ENCODE results near the gene FBLN2.

Gene FBLN2

GRCh38 chr3:13574798-13575451 lies 26.0 kb downstream of the FBLN2 start:
- H3K4me3 ChIP-seq (ENCODE audit: low read depth, low read length) = no peak overlapping the region
- DNase-seq (ENCODE audit: low read depth) = no peak

GRCh38 chr3:13575459-13576061 lies 26.6 kb downstream of the FBLN2 start:
- DNase-seq (ENCODE audit: low read depth) = no peak
- H3K4me3 ChIP-seq (ENCODE audit: low read depth, low read length) = no peak overlapping the region

GRCh38 chr3:13577181-13578121 lies 28.5 kb downstream of the FBLN2 start:
- no peak for DNase-seq (ENCODE audit: low read depth)

GRCh38 chr3:13578251-13578650 lies 29.3 kb downstream of the FBLN2 start:
- H3K4me3 ChIP-seq (ENCODE audit: low read depth, low read length) = no peak overlapping the region
- no peak for DNase-seq (ENCODE audit: low read depth)

More at GRCh38 chr3:13577181-13578121, 28.5 kb downstream of the FBLN2 start:
- no peak overlapping the region for H3K4me3 ChIP-seq (ENCODE audit: low read depth, low read length)

GRCh38 chr3:13579063-13579462 lies 30.1 kb downstream of the FBLN2 start:
- H3K4me3 ChIP-seq (ENCODE audit: low read depth, low read length) = no peak overlapping the region

GRCh38 chr3:13580256-13581023 lies 31.5 kb downstream of the FBLN2 start:
- no peak for DNase-seq (ENCODE audit: low read depth)

More at GRCh38 chr3:13579063-13579462, 30.1 kb downstream of the FBLN2 start:
- DNase-seq (ENCODE audit: low read depth) = peak; percentile 47

GRCh38 chr3:13581485-13582365 lies 32.8 kb downstream of the FBLN2 start:
- DNase-seq (ENCODE audit: low read depth) = no peak
- H3K4me3 ChIP-seq (ENCODE audit: low read depth, low read length) = no peak overlapping the region

More at GRCh38 chr3:13580256-13581023, 31.5 kb downstream of the FBLN2 start:
- no peak overlapping the region for H3K4me3 ChIP-seq (ENCODE audit: low read depth, low read length)

GRCh38 chr3:13582366-13583250 lies 33.7 kb downstream of the FBLN2 start:
- H3K4me3 ChIP-seq (ENCODE audit: low read depth, low read length) = no peak overlapping the region
- no peak for DNase-seq (ENCODE audit: low read depth)

- DNase-seq (ENCODE audit: low read depth) = no peak
- no peak overlapping the region for H3K4me3 ChIP-seq (ENCODE audit: low read depth, low read length)
Observed at GRCh38 chr3:13583251-13584180, 34.6 kb downstream of the FBLN2 start.

GRCh38 chr3:13584427-13584891 lies 35.5 kb downstream of the FBLN2 start:
- DNase-seq (ENCODE audit: low read depth) = no peak
- no peak overlapping the region for H3K4me3 ChIP-seq (ENCODE audit: low read depth, low read length)

GRCh38 chr3:13584901-13585300 lies 36.0 kb downstream of the FBLN2 start:
- DNase-seq (ENCODE audit: low read depth) = no peak
- H3K4me3 ChIP-seq (ENCODE audit: low read depth, low read length) = no peak overlapping the region

- H3K4me3 ChIP-seq (ENCODE audit: low read depth, low read length) = no peak overlapping the region
- DNase-seq (ENCODE audit: low read depth) = no peak
Observed at GRCh38 chr3:13587442-13587841, 38.5 kb downstream of the FBLN2 start.

- no peak for DNase-seq (ENCODE audit: low read depth)
- no peak overlapping the region for H3K4me3 ChIP-seq (ENCODE audit: low read depth, low read length)
Observed at GRCh38 chr3:13588221-13588701, 39.3 kb downstream of the FBLN2 start.

- DNase-seq (ENCODE audit: low read depth) = no peak
- no peak overlapping the region for H3K4me3 ChIP-seq (ENCODE audit: low read depth, low read length)
Observed at GRCh38 chr3:13588993-13589392, 40.1 kb downstream of the FBLN2 start.

- H3K4me3 ChIP-seq (ENCODE audit: low read depth, low read length) = no peak overlapping the region
- no peak for DNase-seq (ENCODE audit: low read depth)
Observed at GRCh38 chr3:13590841-13591520, 42.1 kb downstream of the FBLN2 start.

GRCh38 chr3:13593615-13594014 lies 44.7 kb downstream of the FBLN2 start:
- DNase-seq (ENCODE audit: low read depth) = no peak

More at GRCh38 chr3:13593615-13594014, 44.7 kb downstream of the FBLN2 start:
- no peak overlapping the region for H3K4me3 ChIP-seq (ENCODE audit: low read depth, low read length)

All from skeletal muscle cell (primary cell).